ENCODE results near the gene PTGIS.

PTGIS gene

DNA sequence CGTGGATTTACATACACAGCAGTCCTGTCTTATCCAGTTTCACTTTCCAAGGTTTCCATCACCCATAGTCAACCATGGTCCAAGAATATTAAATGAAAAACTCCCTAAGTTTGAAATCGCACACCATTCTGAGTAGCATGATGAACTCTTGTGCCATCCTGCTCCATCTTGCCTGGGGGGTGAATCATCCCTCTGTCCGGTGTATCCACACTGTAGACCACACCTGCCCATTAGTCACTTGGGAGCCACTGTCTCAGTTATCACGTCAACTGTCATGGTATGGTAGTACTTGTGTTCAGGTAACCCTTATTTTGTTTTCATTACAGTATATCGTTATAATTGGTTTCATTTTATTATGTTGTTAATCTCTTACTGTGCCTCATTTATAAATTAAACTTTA lies 38.5 kb downstream of the PTGIS start:
- DNase-seq (ENCODE audit: low read depth): no peak

DNA sequence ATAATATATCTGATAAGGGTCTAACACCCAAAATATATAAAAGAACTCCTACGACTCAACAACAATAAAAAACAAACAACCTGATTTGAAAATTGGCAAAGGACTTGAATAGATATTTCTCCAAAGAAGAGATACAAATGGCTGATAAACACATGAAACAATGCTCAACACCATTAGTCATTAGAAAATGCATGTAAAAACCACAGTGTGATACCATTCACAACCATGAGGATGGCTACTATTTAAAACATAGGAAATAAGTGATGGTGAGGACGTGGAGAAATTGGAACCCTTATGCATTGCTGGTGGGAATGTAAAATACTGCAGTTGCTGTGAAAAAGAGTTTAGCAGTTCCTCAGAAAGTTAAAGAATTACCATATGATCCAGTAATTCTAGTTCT lies 41.4 kb downstream of the PTGIS start:
- no peak for DNase-seq (ENCODE audit: low read depth)

DNA sequence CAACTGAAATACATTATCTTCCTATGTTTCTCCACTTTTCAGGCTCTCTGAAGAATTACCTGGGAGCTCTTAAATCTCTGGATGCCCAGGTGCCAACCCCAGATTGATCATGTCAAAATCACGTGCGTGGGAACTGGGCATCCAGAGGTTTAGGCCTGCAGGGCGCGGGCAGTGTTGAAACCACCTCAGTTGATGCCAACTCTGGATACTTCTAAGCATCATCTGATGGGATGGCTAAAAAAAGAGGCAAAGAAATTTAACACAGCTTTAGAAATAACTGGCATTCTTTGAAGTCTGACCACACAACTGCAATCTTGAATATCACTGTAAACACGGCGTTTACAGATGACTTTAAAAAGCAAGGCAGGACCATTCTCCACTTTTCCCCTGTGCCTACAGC lies 41.9 kb downstream of the PTGIS start:
- no peak for DNase-seq (ENCODE audit: low read depth)

DNA sequence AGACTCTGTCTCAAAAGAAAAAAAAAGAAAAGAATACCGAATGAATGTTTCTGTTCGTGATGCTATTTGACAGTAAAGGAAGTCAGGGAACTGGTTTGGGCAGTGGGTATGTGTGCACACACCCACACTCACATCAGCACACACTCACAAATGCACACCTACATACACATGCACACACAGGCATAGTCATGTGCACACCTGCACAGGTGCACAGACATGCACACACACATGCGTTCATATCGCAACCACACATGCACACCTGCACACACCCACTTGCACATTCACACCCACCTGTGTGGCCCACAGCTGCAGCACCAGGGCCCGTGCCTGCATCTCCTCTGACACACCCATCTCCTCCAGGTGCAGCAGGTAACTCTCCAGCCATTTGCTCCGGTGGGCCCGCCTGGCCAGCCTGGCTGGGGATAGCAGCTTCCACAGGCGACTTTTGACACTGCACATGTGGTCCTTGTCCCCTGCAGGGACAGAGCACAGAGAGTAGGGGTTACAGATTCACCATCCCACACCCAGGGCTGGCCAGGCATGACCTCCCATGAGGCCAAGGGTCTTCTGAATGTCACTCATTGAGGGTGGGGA lies 44.1 kb downstream of the PTGIS start:
- DNase-seq (ENCODE audit: low read depth): no peak

DNA sequence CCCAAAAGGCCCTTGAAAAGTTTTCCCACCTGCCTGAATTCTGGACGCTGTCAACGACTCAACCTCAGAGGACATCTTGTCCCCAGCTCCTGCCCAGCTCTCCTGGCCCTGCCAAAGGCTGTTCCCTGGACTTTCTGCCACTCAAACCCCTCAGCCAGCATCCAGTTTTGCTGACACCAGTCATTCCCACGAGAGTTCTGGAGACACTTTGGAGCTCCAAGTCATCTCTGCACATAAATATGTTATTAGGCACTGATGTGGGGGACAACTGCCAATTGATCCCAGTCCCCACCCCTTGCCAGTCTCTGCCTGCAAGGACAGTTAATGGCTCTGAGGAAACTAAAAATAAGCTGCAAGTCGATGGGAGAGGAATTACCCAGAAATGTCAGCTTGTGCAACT lies 46.6 kb downstream of the PTGIS start:
- no peak for DNase-seq (ENCODE audit: low read depth)

DNA sequence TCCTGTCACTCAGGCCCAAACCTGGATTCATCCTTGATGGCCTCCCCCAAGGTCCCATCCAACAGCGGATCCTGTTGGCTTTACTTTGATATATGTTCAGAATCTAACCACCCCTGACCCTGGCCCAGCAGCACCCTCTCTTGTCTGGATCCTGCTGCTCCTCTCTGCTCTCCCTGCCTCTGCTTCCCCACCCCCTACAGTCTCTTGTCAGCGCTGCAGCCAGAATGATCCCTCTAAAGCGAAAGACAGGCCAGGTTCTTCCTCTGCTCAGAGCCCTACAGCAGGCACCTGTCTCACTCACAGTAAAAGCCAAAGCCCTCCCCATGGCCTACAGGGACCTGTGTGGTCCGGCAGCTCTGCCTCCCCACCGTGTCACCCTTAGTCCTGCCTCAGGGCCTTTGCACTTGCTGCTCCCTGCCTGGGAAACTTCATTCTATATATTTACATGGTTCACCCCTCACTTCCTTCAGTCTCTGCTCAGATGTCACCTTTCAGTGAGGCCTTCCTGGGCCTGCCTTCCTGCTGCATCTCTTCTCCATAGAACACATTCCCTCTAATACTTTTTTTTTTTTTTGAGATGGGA lies 48.1 kb downstream of the PTGIS start:
- DNase-seq (ENCODE audit: low read depth): no peak

DNA sequence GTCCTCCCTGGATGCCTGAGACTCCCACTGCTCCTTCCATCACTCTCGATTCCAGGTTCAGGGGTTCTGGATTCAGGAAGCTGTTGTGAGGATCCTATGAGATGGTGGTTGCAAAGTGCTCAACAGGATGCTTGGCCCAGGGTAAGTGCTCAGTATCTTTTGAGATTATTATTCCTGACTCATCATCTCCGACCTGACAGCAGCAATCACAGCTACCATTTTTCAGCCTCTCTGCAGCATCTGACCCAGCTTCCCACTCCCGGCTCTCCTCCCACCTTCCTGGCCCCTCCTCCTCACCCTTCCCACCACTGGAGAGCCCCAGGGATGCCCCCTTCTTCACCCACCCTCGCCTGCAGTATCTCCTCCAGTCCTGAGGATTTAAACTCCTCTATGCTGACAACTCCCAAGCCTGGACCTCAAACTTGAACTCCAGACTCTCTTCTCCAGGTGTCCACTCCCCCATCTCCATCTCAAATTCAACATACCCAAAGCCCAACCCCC lies 48.7 kb downstream of the PTGIS start:
- DNase-seq (ENCODE audit: low read depth): no peak

DNA sequence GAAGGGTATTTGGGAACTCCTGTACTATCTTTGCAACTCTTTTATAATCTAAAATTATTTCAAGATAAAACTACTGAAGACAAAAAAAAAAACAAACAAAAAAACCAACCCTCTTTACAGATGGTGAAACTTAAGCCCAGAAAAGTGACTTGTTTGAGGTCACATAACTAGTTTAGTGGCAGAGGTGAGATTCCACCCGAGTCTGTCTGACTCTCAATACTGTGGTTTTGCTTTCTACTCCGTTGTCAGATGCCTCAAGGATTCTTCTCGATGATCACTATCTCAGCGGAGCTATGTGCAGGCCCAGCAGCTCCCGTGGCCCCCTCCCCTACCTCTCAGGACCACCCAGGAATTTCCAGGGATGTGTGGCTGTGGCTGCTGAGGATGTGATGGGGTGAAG lies 49.4 kb downstream of the PTGIS start:
- DNase-seq (ENCODE audit: low read depth): no peak

DNA sequence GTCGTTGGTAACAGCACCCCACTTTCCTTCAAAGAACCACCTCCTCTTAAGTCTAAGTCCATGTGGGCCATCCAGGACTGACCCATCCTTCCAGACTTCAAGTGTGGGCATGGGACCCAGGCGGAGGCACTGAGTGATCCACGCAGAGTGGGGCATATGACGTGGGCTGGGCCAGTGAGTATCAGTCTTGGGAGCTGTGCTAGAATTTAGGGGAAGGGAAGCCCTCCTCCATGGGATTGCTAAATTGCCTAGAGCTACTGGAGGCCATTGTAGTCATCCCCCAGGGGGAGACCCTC lies 50.2 kb downstream of the PTGIS start:
- no peak for DNase-seq (ENCODE audit: low read depth)

DNA sequence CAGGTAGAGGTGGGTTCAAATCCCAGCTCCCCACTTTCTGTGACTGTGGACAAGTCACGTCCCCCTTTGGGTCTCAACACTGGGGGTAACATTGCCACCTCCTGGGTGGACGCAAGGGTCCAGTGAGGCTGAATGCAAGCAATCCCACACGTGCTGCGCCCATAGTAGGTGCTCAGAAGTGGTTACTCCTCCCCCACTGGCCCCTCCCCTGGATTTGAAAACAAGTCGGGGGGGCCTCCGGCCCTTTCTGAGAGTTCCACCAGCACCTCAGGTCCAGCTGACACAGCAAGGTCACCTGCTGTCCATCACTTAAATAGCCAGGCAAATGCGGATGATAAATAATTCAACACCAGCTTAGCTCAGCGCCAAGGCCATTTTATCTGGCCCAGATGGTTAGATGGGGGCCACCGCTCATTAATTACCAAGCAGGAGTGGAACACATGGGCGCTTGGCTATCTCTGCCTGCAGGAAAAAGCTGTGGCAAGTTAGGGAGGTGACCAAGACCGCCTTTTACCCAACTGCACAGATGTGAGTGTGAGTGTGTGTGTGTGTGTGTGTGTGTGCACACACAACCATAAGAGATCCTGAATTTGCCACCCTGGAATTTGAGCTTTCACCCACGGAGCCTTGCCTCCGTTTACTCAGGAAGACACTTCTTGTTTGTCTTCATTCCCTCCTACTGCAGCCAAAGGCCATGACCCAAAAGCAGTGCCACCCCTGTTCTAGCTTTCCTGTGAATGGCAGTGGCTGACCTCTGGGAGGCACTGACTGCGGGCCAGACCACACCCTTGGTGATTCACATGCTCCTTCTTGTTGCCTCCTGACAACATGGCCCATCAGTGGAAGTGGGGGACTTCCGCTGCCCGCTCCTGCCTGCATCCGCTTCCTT lies 50.8 kb downstream of the PTGIS start:
- no peak for DNase-seq (ENCODE audit: low read depth)

DNA sequence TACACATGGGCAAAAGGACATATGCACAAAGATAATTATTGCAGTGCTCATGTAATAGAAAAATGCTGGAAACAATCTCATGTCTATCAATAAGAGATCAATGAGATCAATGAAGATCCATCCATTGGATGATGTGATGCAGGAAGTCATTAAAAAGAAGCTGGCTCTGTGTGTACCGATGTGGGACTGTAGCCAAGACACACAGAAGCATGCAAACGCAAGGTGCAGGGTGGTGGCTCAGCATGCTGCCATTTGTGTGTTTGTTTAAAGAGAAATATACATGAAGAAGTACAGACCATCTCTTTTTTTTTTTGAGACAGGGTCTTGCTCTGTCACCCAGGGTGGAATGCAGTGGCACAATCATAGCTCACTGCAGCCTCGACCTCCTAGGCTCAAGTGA lies 52.4 kb downstream of the PTGIS start:
- DNase-seq (ENCODE audit: low read depth): no peak

DNA sequence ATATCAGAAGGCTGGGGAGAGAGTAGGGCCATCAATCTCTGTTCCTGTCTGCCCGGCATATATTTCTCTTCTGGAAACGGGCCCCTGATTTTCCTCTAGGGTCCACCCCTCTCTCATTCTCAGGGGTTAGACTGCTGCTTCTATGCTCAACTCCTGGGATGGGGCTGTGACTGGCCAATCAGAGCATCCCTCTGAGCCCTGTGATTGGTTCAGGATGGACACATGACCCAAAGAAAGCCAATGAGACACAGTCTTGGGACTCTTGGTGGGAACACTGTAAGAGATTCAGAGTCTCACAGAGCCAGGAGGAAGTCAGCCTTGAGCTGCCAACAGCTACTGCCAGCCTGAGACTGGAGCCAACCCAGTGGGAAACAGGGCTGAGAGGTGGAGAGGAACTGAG lies 54.4 kb downstream of the PTGIS start:
- no peak for DNase-seq (ENCODE audit: low read depth)

DNA sequence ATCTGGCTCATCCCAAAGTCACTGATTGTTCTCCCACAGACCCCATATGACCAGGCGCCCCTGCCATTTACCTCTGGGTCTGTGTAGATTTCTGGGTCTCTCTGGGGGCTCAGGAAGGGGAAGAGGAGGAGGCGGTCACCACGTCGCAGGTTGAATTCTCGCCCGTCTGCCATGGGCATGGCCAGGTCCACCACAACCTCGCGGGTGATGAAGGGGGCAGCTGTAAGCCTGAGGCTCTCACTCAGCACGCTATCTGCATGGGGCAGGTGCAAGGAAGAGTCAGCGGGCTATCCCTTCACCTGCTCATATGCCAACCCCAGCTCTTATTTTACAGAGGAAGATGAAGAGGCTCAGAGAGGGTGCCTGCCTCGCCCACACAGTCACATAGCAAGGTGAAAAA lies 54.9 kb downstream of the PTGIS start:
- DNase-seq (ENCODE audit: low read depth): no peak

DNA sequence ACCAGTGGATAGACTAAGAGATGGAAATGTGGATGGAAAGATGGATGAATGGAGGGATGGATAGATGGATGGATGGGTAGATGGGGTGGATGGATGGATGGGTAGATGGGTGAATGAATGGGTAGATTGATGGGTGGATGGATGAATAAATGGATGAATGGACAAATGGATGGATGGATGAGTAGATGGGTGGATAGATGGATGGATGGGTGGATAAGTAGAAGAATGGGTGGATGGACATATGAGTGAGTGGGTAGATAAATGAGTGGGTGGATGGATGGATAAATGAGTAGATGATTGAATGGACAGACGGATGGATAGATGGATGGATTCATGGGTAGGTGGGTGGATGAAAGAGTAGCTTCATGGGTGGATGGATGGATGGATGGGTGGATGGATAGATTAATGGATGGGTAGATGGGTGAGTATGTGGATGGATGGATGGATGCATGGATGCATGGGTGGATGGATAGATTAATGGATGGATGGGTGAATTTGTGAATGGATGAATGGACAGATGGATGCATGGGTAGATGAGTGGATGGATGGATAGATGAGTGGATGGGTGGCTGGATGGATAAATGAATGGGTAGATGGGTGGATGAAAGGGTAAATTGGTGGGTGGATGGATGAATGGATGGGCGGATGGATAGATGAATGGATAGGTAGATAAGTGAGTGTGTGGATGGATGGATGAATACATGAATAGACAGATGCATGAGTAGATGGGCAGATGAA lies 56.0 kb downstream of the PTGIS start:
- DNase-seq (ENCODE audit: low read depth): no peak

DNA sequence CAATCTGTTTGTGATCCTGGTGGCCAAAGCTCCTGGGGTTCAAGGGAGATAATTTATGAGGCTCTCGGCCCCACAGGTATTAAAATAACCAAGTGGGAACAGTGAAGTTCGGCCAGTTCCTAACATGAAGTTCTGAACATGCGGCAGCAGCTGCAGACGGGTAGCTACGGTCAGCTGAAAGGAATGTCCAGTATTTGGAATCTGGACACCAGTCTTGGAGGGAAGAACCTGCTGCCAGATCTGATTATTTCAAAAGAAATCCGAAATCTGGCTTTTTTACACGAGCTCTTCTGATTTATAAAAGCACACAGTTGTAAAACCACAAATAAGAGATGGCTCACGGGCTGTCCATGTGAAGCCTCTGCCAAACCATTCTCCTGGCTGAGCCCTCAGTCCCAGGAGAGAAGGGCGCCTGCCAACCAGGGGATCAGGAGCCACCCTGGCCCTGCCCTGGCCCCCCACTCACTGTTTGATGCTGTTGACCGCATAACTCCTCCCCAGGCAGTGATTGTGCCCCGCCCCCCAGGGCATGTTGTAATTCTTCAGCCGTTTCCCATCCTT lies 57.3 kb downstream of the PTGIS start:
- no peak for DNase-seq (ENCODE audit: low read depth)

DNA sequence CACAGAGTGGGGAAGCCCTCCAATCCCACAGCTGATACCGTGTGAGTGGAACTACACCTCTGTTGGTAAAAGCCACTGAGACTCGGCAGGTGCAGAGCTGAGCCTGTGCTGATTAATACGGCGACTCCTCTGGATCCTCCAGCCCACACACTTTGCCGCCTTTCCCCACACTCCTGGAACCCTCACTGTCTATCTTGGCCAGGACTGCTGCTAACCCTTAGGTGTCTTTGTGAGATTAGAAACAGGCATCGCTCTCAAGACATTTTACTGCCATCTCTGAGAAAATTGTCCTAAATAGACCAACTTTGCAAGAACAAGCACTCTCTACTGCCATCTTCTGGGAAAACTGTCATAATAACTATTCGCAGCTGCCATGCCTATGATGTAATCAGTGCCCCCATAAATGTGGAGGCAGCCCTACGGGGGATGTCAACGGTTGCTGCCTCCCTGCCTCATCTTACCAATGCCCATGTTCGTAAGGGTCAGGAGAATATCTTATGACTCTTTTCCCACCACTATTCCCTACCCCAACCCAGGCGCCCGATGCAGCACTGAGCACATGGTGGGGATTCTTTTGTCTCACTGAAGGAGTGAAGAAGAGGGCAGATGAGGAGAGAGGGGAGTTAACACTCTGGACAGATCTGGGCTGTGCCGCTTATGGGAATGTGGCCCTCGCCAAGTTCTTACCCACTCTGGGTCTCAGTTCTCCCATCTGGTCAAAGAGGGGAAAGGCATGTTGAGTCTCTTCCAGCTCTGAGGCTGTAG lies 59.3 kb downstream of the PTGIS start:
- no peak for DNase-seq (ENCODE audit: low read depth)

DNA sequence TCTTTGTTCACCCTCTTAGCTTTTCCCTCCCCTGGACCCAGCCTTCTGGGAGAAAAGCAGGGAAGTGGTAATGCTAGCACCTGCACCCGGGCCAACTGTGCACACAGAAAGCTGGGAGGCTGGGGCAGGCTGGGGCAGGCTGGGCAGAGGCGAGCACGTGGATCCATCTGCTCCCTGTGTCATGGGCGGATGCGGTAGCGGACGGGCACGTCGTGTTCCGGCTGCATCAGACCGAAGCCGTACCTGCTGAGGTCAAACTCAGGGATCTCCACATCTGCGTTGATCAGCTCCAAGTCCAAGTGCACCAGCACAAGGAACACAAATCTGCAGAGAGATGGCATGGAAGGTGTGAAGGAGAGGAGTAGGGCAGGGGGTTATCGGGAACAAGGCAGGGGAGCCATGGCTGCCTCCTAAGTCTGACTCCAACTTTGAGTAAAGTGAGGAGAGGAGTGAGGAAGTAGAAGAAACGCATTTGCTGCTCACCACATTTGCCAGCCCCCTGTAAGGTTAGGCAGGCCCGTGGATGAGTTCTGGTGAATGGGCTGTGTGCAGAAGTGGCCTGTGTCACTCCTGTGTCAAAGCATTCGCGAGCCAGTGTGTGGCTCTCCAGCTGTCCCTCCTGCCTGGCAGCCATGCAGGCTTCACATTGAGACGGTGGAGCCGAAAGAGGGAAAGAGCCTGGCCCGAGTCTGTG lies 60.0 kb downstream of the PTGIS start:
- DNase-seq (ENCODE audit: low read depth): no peak

DNA sequence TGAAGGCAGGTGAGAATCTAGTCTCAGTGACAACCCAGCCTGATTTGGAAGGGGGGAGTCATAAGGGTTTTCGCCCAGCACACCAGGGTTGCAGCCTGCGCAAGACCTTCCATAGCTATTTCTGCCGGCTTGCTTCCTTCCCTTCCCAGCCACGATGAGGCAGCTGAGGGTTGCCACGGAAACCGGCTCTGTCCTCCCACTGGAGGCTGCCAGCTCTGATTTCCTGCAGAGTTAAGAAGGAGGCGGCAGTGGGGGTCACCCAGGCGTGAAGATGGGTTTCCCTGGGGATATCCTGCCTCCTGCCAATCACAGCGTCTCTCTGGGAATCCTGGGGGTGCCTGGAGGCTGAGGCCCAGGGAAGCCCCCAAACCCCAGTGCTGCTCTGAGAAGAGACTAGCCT lies 62.4 kb downstream of the PTGIS start:
- DNase-seq (ENCODE audit: low read depth): no peak

DNA sequence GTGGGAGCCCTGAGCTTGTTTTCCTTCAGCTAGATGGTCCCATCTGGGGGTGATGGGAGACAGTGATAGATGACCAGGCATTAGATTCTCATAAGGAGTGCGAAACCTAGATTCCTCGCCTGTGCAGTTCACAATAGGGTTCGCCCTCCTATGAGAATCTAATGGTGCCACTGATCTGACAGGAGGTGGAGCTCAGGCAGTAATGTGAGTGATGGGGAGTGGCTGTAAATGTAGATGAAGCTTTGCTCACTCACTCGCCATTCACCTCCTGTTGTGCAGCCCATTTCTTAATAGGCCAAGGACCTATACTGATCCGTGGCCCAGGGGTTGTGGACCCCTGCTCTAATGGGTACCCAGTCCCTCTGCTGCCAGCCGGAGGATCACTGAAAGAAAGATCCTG lies 64.8 kb downstream of the PTGIS start:
- DNase-seq (ENCODE audit: low read depth): no peak

DNA sequence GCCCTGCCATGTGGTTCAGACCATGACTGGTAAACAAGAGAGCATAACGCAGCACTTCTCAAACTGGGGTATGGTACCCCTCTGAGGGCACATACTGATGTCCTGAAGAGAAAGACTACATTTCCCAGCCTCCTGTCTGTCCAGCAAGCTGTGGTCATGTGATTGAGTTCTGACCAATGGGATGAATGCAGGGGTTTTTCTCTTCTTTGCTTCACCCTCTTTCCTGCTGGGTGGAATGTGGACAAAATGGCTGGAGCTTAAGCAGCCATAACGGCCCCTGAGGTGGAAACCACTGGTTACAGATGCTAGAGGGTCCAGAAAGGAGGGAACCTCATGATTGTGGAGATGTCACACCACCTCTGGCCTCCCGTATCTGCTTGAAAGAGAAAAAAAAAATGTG lies 66.0 kb downstream of the PTGIS start:
- no peak for DNase-seq (ENCODE audit: low read depth)

DNA sequence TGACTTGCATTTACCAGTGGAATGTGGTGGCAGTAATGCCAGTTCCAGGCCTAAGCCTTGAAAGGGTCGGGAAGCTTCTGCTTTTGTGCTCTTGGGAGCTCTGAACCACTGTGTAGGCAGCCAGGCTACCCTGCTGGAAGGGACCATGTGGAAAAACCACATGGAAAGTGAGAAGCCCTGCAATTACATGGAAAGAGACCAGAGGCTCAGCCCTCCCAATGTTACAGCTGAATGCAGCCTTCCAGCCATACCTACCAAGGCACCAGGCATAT lies 70.6 kb downstream of the PTGIS start:
- DNase-seq (ENCODE audit: low read depth): no peak
